Measurements from ENCODE around the gene PAPSS1. TPM values are rescaled to one million over a fixed set of nuclear protein-coding genes. Genes with fewer than 3 reads are reported as not detected.

PAPSS1 gene
- total and polyA plus RNA-seq, 10 of the 15 experiments (the other 5 are each of a cell fraction or from before 2014, with no cell fraction given) = 22.6 to 73.0 (median 30.6) TPM

DNA sequence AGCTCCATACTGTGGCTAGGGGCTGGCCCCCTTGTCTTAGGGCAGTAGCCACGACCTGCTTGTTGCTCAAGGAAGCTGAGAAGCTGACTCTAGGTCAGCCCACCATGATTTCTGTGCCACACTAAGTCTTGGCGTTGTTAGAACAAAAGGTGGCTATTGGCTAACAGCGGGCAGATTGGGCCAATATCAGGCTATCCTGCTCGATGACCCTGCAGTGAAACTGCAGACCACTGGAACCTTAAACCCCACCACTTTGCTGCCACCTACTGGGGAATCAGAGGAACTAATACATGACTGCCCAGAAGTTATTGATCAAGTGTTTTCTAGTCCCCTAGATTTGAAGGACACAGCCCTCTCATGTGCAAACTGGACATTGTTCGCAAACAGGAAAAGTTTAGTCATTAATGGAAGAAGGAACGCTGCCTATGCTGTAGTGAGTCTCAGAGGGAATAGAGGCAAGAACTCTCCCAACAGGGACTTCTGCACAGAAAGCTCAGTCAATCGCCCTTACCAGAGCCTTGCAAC is 17.0 kb upstream of the PAPSS1 start (continued):
- TF ChIP-seq WRNIP1 (IDR thresholded peaks at IDR 0.05; ENCODE audit: borderline replicate concordance, low read depth, low read length) = 0 out of 2 replicates have a peak, but pooled peaks have one; percentile 83
- 0 out of 2 replicates have a peak, but pooled peaks have one; percentile 13 for TF ChIP-seq IRF4 (IDR thresholded peaks at IDR 0.05; ENCODE audit: low read depth, low read length)

DNA sequence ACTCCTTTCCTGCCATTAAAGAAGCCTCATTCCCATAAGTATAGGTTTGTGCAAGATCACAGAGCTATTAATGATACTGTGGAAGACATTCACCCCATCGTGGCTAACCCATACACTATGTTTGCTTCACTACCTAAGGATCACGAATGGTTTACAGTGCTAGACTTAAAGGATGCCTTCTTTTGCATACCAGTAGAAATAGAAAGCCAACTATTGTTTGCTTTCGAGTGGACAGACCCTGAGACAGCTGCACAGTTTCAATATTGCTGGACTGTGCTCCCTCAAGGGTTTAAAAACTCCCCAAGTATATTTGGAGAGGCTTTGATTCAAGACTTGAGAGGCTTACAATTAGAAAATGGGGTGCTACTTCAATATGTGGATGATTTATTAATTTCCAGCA is 16.0 kb upstream of the PAPSS1 start:
- Histone ChIP-seq H4K20me1 (ENCODE audit: control insufficient read depth, insufficient read depth) (no peaks in the 10 kb centered on the region), H3K27ac (ENCODE audit: control insufficient read depth, insufficient read depth) (no peak overlapping the region), H3K4me1 (ENCODE audit: control insufficient read depth, insufficient read depth, low read length) (no peaks in the 10 kb centered on the region), H3K79me2 (ENCODE audit: control insufficient read depth, insufficient read depth, low read length) (no peaks in the 10 kb centered on the region), H3K4me2 (ENCODE audit: control insufficient read depth, insufficient read depth) (no peak overlapping the region), H3K36me3 (ENCODE audit: control insufficient read depth in 2 of 2, insufficient read depth in 2 of 2, low read length in 1 of 2) (no peaks in the 10 kb centered on the region), H3K9ac (ENCODE audit: control insufficient read depth, insufficient read depth, low read length) (no peak overlapping the region), H2AFZ (ENCODE audit: control insufficient read depth, low read depth, low read length) (no peak overlapping the region), H3K9me3 (replicated peaks; ENCODE audit: control insufficient read depth, insufficient read depth, low read length) (no peaks in the 10 kb centered on the region), H3K27me3 (replicated peaks in 1 of 2; ENCODE audit: control insufficient read depth in 2 of 2, insufficient read depth in 2 of 2, low read length in 1 of 2) (no peaks in the 10 kb centered on the region), H3K4me3 (no peak overlapping the region)
- intact Hi-C loops (cut with micrococcal nuclease; ENCODE audit: unreplicated experiment) (loop anchor here (5.0 to 10.0 kb wide), 4 partner anchors 461 to 684 kb away; no protein-coding TSS in a partner anchor), in situ Hi-C loops (cut with MboI) (loop anchor here (25.0 kb wide), 1 partner anchor 699 kb away; the partner anchor contains the start of gene DKK2)
- WGBS (ENCODE audit: insufficient coverage, insufficient replicate concordance, low lambda C conversion rate, missing lambda C conversion rate) = 2% methylated on average over 3 of the region's 3 CpGs
- peak; percentile 64 for ATAC-seq
- SMC1A ChIA-PET (ENCODE audit: uncharacterized antibody, unreplicated experiment) = interaction anchor here (0.8 to 2.3 kb wide), 4 partner anchors 9 to 22 kb away, joined by 3 to 16 read pairs (median 3); partner anchors contain the start of gene PAPSS1
- no peak for DNase-seq (ENCODE audit: low read depth, low spot score)
- no peak for FAIRE-seq
- RAD21 ChIA-PET (ENCODE audit: unreplicated experiment) = interaction anchor here (1.0 to 3.1 kb wide), 4 partner anchors 15 to 183 kb away, joined by 3 to 15 read pairs (median 7); partner anchors contain the start of gene PAPSS1
- BruUV-seq (replicated peaks) = no TSS peak
- POLR2A ChIA-PET = no interaction called here
- CTCF ChIA-PET = interaction anchor here (0.6 to 4.0 kb wide), 12 partner anchors 10 to 593 kb away, joined by 3 to 27 read pairs (median 4); partner anchors contain the start of gene PAPSS1
- TF ChIP-seq NFXL1 (IDR thresholded peaks at IDR 0.05; ENCODE audit: borderline replicate concordance) (no peak), MYC (IDR thresholded peaks at IDR 0.05; ENCODE audit: insufficient read depth, insufficient read length, insufficient replicate concordance, low read length, severe bottlenecking) (no peak), POU2F2 (IDR thresholded peaks at IDR 0.05; ENCODE audit: borderline replicate concordance, low read depth, low read length) (no peak), ESRRA (IDR thresholded peaks at IDR 0.05; ENCODE audit: low read length) (no peak), CHD2 (IDR thresholded peaks at IDR 0.05; ENCODE audit: borderline replicate concordance, low read depth, low read length) (no peak), GABPA (IDR thresholded peaks at IDR 0.05; ENCODE audit: low read depth) (no peak), SREBF1 (IDR thresholded peaks at IDR 0.05; ENCODE audit: low read length) (no peak)
- TF ChIP-seq, protein P1, sequence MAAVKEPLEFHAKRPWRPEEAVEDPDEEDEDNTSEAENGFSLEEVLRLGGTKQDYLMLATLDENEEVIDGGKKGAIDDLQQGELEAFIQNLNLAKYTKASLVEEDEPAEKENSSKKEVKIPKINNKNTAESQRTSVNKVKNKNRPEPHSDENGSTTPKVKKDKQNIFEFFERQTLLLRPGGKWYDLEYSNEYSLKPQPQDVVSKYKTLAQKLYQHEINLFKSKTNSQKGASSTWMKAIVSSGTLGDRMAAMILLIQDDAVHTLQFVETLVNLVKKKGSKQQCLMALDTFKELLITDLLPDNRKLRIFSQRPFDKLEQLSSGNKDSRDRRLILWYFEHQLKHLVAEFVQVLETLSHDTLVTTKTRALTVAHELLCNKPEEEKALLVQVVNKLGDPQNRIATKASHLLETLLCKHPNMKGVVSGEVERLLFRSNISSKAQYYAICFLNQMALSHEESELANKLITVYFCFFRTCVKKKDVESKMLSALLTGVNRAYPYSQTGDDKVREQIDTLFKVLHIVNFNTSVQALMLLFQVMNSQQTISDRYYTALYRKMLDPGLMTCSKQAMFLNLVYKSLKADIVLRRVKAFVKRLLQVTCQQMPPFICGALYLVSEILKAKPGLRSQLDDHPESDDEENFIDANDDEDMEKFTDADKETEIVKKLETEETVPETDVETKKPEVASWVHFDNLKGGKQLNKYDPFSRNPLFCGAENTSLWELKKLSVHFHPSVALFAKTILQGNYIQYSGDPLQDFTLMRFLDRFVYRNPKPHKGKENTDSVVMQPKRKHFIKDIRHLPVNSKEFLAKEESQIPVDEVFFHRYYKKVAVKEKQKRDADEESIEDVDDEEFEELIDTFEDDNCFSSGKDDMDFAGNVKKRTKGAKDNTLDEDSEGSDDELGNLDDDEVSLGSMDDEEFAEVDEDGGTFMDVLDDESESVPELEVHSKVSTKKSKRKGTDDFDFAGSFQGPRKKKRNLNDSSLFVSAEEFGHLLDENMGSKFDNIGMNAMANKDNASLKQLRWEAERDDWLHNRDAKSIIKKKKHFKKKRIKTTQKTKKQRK (IDR thresholded peaks at IDR 0.05; ENCODE audit: low read depth, low read length) = no peak
- TF ChIP-seq, protein P2, sequence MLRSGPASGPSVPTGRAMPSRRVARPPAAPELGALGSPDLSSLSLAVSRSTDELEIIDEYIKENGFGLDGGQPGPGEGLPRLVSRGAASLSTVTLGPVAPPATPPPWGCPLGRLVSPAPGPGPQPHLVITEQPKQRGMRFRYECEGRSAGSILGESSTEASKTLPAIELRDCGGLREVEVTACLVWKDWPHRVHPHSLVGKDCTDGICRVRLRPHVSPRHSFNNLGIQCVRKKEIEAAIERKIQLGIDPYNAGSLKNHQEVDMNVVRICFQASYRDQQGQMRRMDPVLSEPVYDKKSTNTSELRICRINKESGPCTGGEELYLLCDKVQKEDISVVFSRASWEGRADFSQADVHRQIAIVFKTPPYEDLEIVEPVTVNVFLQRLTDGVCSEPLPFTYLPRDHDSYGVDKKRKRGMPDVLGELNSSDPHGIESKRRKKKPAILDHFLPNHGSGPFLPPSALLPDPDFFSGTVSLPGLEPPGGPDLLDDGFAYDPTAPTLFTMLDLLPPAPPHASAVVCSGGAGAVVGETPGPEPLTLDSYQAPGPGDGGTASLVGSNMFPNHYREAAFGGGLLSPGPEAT (IDR thresholded peaks at IDR 0.05; ENCODE audit: low read depth) = no peak
- TF ChIP-seq, protein P3, sequence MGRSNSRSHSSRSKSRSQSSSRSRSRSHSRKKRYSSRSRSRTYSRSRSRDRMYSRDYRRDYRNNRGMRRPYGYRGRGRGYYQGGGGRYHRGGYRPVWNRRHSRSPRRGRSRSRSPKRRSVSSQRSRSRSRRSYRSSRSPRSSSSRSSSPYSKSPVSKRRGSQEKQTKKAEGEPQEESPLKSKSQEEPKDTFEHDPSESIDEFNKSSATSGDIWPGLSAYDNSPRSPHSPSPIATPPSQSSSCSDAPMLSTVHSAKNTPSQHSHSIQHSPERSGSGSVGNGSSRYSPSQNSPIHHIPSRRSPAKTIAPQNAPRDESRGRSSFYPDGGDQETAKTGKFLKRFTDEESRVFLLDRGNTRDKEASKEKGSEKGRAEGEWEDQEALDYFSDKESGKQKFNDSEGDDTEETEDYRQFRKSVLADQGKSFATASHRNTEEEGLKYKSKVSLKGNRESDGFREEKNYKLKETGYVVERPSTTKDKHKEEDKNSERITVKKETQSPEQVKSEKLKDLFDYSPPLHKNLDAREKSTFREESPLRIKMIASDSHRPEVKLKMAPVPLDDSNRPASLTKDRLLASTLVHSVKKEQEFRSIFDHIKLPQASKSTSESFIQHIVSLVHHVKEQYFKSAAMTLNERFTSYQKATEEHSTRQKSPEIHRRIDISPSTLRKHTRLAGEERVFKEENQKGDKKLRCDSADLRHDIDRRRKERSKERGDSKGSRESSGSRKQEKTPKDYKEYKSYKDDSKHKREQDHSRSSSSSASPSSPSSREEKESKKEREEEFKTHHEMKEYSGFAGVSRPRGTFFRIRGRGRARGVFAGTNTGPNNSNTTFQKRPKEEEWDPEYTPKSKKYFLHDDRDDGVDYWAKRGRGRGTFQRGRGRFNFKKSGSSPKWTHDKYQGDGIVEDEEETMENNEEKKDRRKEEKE (IDR thresholded peaks at IDR 0.05) = no peak
